ENCODE results near the gene PPP1R1A.

GRCh38 chr12:54590978-54591591 is 2.6 kb upstream of the PPP1R1A start:
- TF ChIP-seq EZH2phosphoT487 (IDR thresholded peaks at IDR 0.05; ENCODE audit: low read depth, severe bottlenecking, unreplicated experiment) (no peak), CTCF (IDR thresholded peaks at IDR 0.05; ENCODE audit: poor library complexity) (no peak)

Measured in hepatocyte (in vitro differentiated cells).